HepG2 (cell line): ENCODE measurements around the gene ENO2. TPM values are rescaled to one million over a fixed set of nuclear protein-coding genes. Genes with fewer than 3 reads are reported as not detected.

Experiments
- ATAC-seq: fragments of 200-7000 bp; cut with Tn5 transposase; 3 replicates; pipeline ENCODE4 v1.9.1; 2020; ENCODE audit warnings: mild to moderate bottlenecking, moderate library complexity
- BruUV-seq: library from RNA; stranded (reverse); fragments of 400-500 nt; replicated peaks from 2 replicates; lab custom pipeline; 2021; lab: Mats Ljungman, UMichigan
- CTCF ChIA-PET: fragments of 300-600 bp; formaldehyde crosslinking; extraction: SDS; loops from one replicate; lab custom pipeline; 2021; ENCODE audit warnings: low total read pairs, inconsistent platforms, low intra/inter-chr PET ratio; lab: Yijun Ruan, JAX
- POLR2A ChIA-PET: fragments of 350-600 bp; sonication (Branson Sonifier 250); formaldehyde crosslinking; loops from one replicate; lab custom pipeline; 2020; ENCODE audit warnings: antibody characterized with exemption, inconsistent platforms; lab: Yijun Ruan, JAX
- DNase-seq: peaks from one replicate; pipeline ENCODE4 v3.0.0-alpha.2; 2015; ENCODE audit warnings: low spot score
- FAIRE-seq: peaks from 3 replicates; lab custom pipeline; 2011; peaks lifted over from hg19 to GRCh38; lab: Jason Lieb, UNC
- H2AFZ ChIP-seq: one replicate; pipeline ENCODE4 v1.6.1; 2011; ENCODE audit warnings: low read length, inconsistent platforms
- H3K27ac ChIP-seq: fragments of 300-600 bp; 3 replicates; pipeline ENCODE4 v1.8.0; 2011; ENCODE audit warnings: mixed run types, mild to moderate bottlenecking, mixed read lengths, low read length, inconsistent platforms; ENCODE audit not compliant: insufficient read depth; ENCODE audit errors: extremely low read length
- H3K27me3 ChIP-seq, 2 experiments: fragments of 200-600 bp in 1 of 2; 2 replicates in 1 of 2; 3 replicates in 1 of 2; pipeline versions ENCODE4 v1.6.0 to v1.8.0; 2011; ENCODE audit warnings: low read length in 2 of 2, mild to moderate bottlenecking in 2 of 2, moderate library complexity in 2 of 2, inconsistent platforms in 1 of 2; ENCODE audit not compliant: insufficient read depth in 2 of 2, control insufficient read depth in 1 of 2
- H3K36me3 ChIP-seq, 2 experiments: fragments of 200-600 bp in 1 of 2; replicated peaks in 1 of 2; 2 replicates in 1 of 2; 3 replicates in 1 of 2; pipeline versions ENCODE4 v1.5.1 to v1.8.0; 2011; ENCODE audit warnings: low read length in 2 of 2, inconsistent platforms in 1 of 2; ENCODE audit not compliant: insufficient read depth in 2 of 2, control insufficient read depth in 1 of 2
- H3K4me1 ChIP-seq: 2 replicates; pipeline ENCODE4 v1.5.1; 2012; ENCODE audit warnings: low read length, inconsistent platforms; ENCODE audit not compliant: insufficient read depth
- H3K4me2 ChIP-seq: 2 replicates; pipeline ENCODE4 v1.6.0; 2011; ENCODE audit warnings: low read depth, low read length, inconsistent platforms
- H3K4me3 ChIP-seq, 3 experiments: fragments of 200-600 bp in 1 of 3; sonication (generic), shearing (Covaris generic) in 1 of 3; replicated peaks in 1 of 3; 2 replicates each; pipeline ENCODE4 v1.5.1; 2011 to 2016; ENCODE audit warnings: low read length in 3 of 3, inconsistent platforms in 2 of 3, low read depth in 2 of 3, mild to moderate bottlenecking in 2 of 3, control low read depth in 1 of 3, mixed read lengths in 1 of 3; ENCODE audit not compliant: insufficient read depth in 1 of 3
- H3K79me2 ChIP-seq: one replicate; pipeline ENCODE4 v1.6.1; 2011; ENCODE audit warnings: low read length, inconsistent platforms; ENCODE audit not compliant: insufficient read depth
- H3K9ac ChIP-seq: 2 replicates; pipeline ENCODE4 v1.6.0; 2011; ENCODE audit warnings: mild to moderate bottlenecking, low read depth, low read length, inconsistent platforms; ENCODE audit not compliant: insufficient read depth
- H3K9me3 ChIP-seq: 2 replicates; pipeline ENCODE4 v1.5.1; 2012; ENCODE audit warnings: mild to moderate bottlenecking, low read length
- H4K20me1 ChIP-seq: 2 replicates; pipeline ENCODE4 v1.6.0; 2011; ENCODE audit warnings: inconsistent platforms, mild to moderate bottlenecking, low read length, moderate library complexity; ENCODE audit not compliant: insufficient read depth
- FLYWCH1 ChIP-seq: sonication (generic); formaldehyde crosslinking; IDR thresholded peaks from 2 replicates; pipeline ENCODE4 v1.8.1; 2023; ENCODE audit warnings: mild to moderate bottlenecking, missing genetic modification reagents
- HNF1A ChIP-seq, 2 experiments: sonication (generic) in 1 of 2; formaldehyde crosslinking in 1 of 2; IDR thresholded peaks; 2 replicates each; pipeline versions ENCODE4 v1.4.0 to v1.6.1; 2016 to 2020; ENCODE audit warnings: borderline replicate concordance in 1 of 2, low read depth in 1 of 2, mild to moderate bottlenecking in 1 of 2, missing genetic modification reagents in 1 of 2
- KDM1A ChIP-seq: IDR thresholded peaks from 2 replicates; pipeline ENCODE4 v1.6.1; 2016; ENCODE audit warnings: missing compliant biosample characterization
- NCOR1 ChIP-seq: fragments of 200-600 bp; sonication (generic); IDR thresholded peaks from 2 replicates; pipeline ENCODE4 v1.7.0; 2017; ENCODE audit warnings: antibody characterized with exemption, low read length, borderline replicate concordance
- TAF15 ChIP-seq: fragments of 200-400 bp; formaldehyde crosslinking; IDR thresholded peaks from one replicate; pipeline ENCODE4 v1.6.1; 2018; ENCODE audit warnings: mild to moderate bottlenecking, low read depth, low read length; ENCODE audit not compliant: poor library complexity, severe bottlenecking
- TRIM24 ChIP-seq: sonication (generic); formaldehyde crosslinking; IDR thresholded peaks from 2 replicates; pipeline ENCODE4 v1.8.0; 2022; ENCODE audit warnings: mild to moderate bottlenecking, missing genetic modification reagents
- TSC22D2 ChIP-seq: sonication (generic); formaldehyde crosslinking; IDR thresholded peaks from 2 replicates; pipeline ENCODE4 v1.5.1; 2020; ENCODE audit warnings: missing genetic modification reagents, mild to moderate bottlenecking, borderline replicate concordance
- ZBTB7A ChIP-seq: sonication (generic); formaldehyde crosslinking; IDR thresholded peaks from 2 replicates; pipeline ENCODE4 v1.8.0; 2022; ENCODE audit warnings: mild to moderate bottlenecking, missing genetic modification reagents
- ZNF430 ChIP-seq: sonication (generic); formaldehyde crosslinking; IDR thresholded peaks from 2 replicates; pipeline ENCODE4 v1.9.0; 2021; ENCODE audit warnings: mild to moderate bottlenecking, missing genetic modification reagents
- ZNF558 ChIP-seq: sonication (generic); formaldehyde crosslinking; IDR thresholded peaks from 2 replicates; pipeline ENCODE4 v1.9.0; 2022; ENCODE audit warnings: mild to moderate bottlenecking, missing genetic modification reagents, borderline replicate concordance
- ZNF746 ChIP-seq: sonication (generic); formaldehyde crosslinking; IDR thresholded peaks from 2 replicates; pipeline ENCODE4 v1.8.0; 2022; ENCODE audit warnings: mild to moderate bottlenecking, missing genetic modification reagents
- WGBS: methylation state at CpG from one replicate; pipeline ENCODE4 v1.1.6; 2017; ENCODE audit warnings: low lambda C conversion rate; 5-methylcytosine and 5-hydroxymethylcytosine counted together
- in situ Hi-C: cut with HindIII; loops from 2 replicates; pipeline ENCODE4 v1.10.0; 2017; ENCODE audit warnings: low pct_unique_long_range_greater_than_20kb; ENCODE audit not compliant: extremely low pct_ligation_motif_present
- intact Hi-C: fragments of 100-400 bp; cut with micrococcal nuclease; formaldehyde crosslinking; loops from one replicate; pipeline ENCODE4 v1.10.0; 2022; ENCODE audit not compliant: unreplicated experiment
- polyA plus RNA-seq, 8 experiments: library from polyadenylated mRNA; depleted of rRNA in 3 of 8; stranded (reverse) in 7 of 8; unstranded in 1 of 8; fragments of >200 nt; fragmentation: Illumina TruSeq in 4 of 8; extraction: Trizol in 4 of 8; gene quantifications; 2 replicates each; pipeline versions ENCODE4 v1.2.1 to v1.2.3, GENCODE V29; 2011 to 2016; ENCODE audit warnings: low read depth in 4 of 8, missing spikeins in 1 of 8, mixed read lengths in 1 of 8; ENCODE audit not compliant: insufficient read depth in 1 of 8
- total RNA-seq, 5 experiments: library from RNA; depleted of rRNA; stranded (reverse); fragments of >200 nt; fragmentation: Illumina TruSeq; extraction: Trizol; gene quantifications; 2 replicates each; pipeline ENCODE4 v1.2.3, GENCODE V29; 2016; ENCODE audit warnings: low read depth in 1 of 5
- TF ChIP-seq, protein P1 (sequence below): sonication (generic); formaldehyde crosslinking; IDR thresholded peaks from 2 replicates; pipeline ENCODE4 v1.8.0; 2022; ENCODE audit warnings: missing genetic modification reagents, mild to moderate bottlenecking, inconsistent platforms, borderline replicate concordance

The ENO2 gene
- total and polyA plus RNA-seq, 2 of the 13 experiments (the other 11 are each of a cell fraction or from before 2014, with no cell fraction given): 19.3 to 136 TPM

- no peak overlapping the region for H3K4me3 ChIP-seq
- no peaks in the 10 kb centered on the region; a peak in 1 of 5 replicates for H3K27me3 ChIP-seq
- no peaks in the 10 kb centered on the region; the same call in 1 of the 2 replicates for H4K20me1 ChIP-seq
- POLR2A ChIA-PET: interaction anchor here (1.1 to 1.2 kb wide), 2 partner anchors 20 to 23 kb away, joined by 3 to 4 read pairs; partner anchors contain the start of genes C12orf57 and RNU7-1
- BruUV-seq: no TSS peak
- TF ChIP-seq HNF1A (IDR thresholded peaks at IDR 0.05; ENCODE audit: low read depth) (no peak), HNF1A (CRISPR knock-in tag; IDR thresholded peaks at IDR 0.05; ENCODE audit: borderline replicate concordance) (no peak), TAF15 (no peak), TSC22D2 (CRISPR knock-in tag) (no peak), ZNF558 (CRISPR knock-in tag) (no peak), ZNF746 (no peak), KDM1A (CRISPR knock-in tag) (no peak), ZBTB7A (CRISPR knock-in tag) (no peak), FLYWCH1 (no peak), ZNF430 (CRISPR knock-in tag) (no peak), TRIM24 (no peak), NCOR1 (no peak)
- TF ChIP-seq, protein P1, sequence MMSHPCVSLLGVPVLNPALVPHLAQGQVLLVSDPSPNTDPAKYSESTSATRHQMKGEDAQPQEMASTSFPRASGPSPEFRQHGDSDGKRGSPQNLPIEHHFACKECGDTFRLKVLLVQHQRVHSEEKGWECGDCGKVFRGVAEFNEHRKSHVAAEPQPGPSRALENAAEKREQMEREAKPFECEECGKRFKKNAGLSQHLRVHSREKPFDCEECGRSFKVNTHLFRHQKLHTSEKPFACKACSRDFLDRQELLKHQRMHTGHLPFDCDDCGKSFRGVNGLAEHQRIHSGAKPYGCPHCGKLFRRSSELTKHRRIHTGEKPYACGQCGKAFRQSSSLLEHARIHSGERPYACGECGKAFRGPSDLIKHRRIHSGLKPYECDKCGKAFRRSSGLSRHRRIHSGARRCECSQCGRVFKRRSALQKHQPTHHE (CRISPR knock-in tag): no peak
- H3K4me2 ChIP-seq: no peak overlapping the region
- in situ Hi-C loops: no loop called here
- no peak overlapping the region for H2AFZ ChIP-seq
- CTCF ChIA-PET: interaction anchor here (0.8 to 2.1 kb wide), 2 partner anchors 22 to 227 kb away, joined by 3 to 15 read pairs; partner anchors contain the start of genes C12orf57 and RNU7-1
- H3K4me1 ChIP-seq: peaks cover 51% of the 10 kb centered on the region
- 98% methylated on average over 7 of the region's 7 CpGs for WGBS
- no peaks in the 10 kb centered on the region for H3K9me3 ChIP-seq
- intact Hi-C loops: no loop called here
- no peak for ATAC-seq
- no peak for FAIRE-seq
- no peak overlapping the region for H3K27ac ChIP-seq
- peaks cover 32% of the 10 kb centered on the region for H3K79me2 ChIP-seq
- H3K36me3 ChIP-seq: peaks cover 22 to 38% of the 10 kb centered on the region in 2 experiments
- no peak overlapping the region for H3K9ac ChIP-seq
- no peak for DNase-seq
Observed at GRCh38 chr12:6966351-6966750, 52.0 kb downstream of the ENO2 start.
